PC-9 (cell line): ENCODE data around the gene PBX3.

ENCODE experiments used
- CTCF ChIP-seq: fragments of 200-600 bp; sonication (generic); conservative IDR thresholded peaks from 2 replicates; pipeline ENCODE4 v1.6.1; 2017; ENCODE audit warnings: mixed run types, antibody characterized with exemption, mild to moderate bottlenecking, moderate library complexity
- EZH2 ChIP-seq: fragments of 200-600 bp; sonication (generic); IDR thresholded peaks from 2 replicates; pipeline ENCODE4 v1.8.0; 2017; ENCODE audit warnings: antibody characterized with exemption, low read depth

- no peak for TF ChIP-seq CTCF
- TF ChIP-seq EZH2: no peak
Measured at GRCh38 chr9:125942125-125942524, 195.0 kb downstream of the PBX3 start.
